ENCODE results near the gene SLC35F2. TPM values are rescaled to one million over a fixed set of nuclear protein-coding genes. Genes with fewer than 3 reads are reported as not detected.

Gene SLC35F2, protein sequence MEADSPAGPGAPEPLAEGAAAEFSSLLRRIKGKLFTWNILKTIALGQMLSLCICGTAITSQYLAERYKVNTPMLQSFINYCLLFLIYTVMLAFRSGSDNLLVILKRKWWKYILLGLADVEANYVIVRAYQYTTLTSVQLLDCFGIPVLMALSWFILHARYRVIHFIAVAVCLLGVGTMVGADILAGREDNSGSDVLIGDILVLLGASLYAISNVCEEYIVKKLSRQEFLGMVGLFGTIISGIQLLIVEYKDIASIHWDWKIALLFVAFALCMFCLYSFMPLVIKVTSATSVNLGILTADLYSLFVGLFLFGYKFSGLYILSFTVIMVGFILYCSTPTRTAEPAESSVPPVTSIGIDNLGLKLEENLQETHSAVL
- 36.6 and 42.5 TPM in 2 replicates for total RNA-seq

GRCh38 chr11:107858217-107859070 is at the start of gene SLC35F2:
Gene SLC35F2 (minus strand): TSS chr11:107858787. CDS start chr11:107858767, 20 bp downstream.

Other genes with a start within 250 kb of the SLC35F2 start
- not detected in 2 replicates for gene SLN, start 146.7 kb downstream of the SLC35F2 start, total RNA-seq
- gene RAB39A, start 69.7 kb upstream of the SLC35F2 start, total RNA-seq: 0.60 TPM in 1 of 2 replicates, not detected in the other
- gene CUL5, start 150.1 kb upstream of the SLC35F2 start, total RNA-seq: 18.5 and 22.2 TPM in 2 replicates